OCI-LY7 (cell line): Measurements from ENCODE around the gene PM20D1.

Experiments used
- EZH2phosphoT487 ChIP-seq: fragments of 200-600 bp; sonication (generic); IDR thresholded peaks from 2 replicates; pipeline ENCODE4 v1.6.1; 2018; ENCODE audit warnings: low read depth, borderline replicate concordance, mild to moderate bottlenecking, mixed run types, antibody characterized with exemption, low read length, moderate library complexity, mixed read lengths
- TF ChIP-seq, protein P1 (sequence below): fragments of 200-600 bp; sonication (generic); conservative IDR thresholded peaks from 2 replicates; pipeline ENCODE4 v1.5.1; 2014; ENCODE audit warnings: mild to moderate bottlenecking, antibody characterized with exemption, low read length, moderate library complexity, mixed read lengths

DNA sequence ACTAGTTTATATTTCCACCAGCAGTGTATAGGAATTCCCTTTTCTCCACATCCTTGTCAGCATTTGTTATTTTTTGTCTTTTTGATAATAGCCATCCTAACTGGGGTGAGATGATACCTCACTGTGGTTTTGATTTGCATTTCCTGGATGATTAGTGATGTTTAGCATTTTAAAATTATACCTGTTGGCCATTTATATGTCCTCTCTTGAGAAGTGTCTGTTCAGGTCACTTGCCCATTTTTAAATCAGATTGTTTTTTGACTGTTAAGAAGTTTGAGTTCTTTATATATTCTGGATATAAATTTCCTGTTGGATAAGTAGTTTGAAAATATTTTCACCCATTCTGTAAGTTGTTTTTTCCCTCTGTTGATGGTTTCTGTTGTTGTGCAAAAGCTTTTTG is 31.0 kb upstream of the PM20D1 start:
- TF ChIP-seq, protein P1, sequence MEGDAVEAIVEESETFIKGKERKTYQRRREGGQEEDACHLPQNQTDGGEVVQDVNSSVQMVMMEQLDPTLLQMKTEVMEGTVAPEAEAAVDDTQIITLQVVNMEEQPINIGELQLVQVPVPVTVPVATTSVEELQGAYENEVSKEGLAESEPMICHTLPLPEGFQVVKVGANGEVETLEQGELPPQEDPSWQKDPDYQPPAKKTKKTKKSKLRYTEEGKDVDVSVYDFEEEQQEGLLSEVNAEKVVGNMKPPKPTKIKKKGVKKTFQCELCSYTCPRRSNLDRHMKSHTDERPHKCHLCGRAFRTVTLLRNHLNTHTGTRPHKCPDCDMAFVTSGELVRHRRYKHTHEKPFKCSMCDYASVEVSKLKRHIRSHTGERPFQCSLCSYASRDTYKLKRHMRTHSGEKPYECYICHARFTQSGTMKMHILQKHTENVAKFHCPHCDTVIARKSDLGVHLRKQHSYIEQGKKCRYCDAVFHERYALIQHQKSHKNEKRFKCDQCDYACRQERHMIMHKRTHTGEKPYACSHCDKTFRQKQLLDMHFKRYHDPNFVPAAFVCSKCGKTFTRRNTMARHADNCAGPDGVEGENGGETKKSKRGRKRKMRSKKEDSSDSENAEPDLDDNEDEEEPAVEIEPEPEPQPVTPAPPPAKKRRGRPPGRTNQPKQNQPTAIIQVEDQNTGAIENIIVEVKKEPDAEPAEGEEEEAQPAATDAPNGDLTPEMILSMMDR, result no peak
- no peak for TF ChIP-seq EZH2phosphoT487
